Fibroblast of the aortic adventitia (primary cell): ENCODE data around the gene TRMU. TPM values are rescaled to one million over a fixed set of nuclear protein-coding genes. Genes with fewer than 3 reads are reported as not detected.

Experiments
- DNase-seq: peaks from one replicate; pipeline ENCODE4 v3.0.0-alpha.2; 2010; ENCODE audit warnings: low read depth
- H3K4me3 ChIP-seq: 2 replicates; pipeline ENCODE4 v1.5.1; 2011; ENCODE audit warnings: low read depth, mild to moderate bottlenecking, control low read depth, low read length, moderate library complexity
- CTCF ChIP-seq: IDR thresholded peaks from 2 replicates; pipeline ENCODE4 v1.5.1; 2011; ENCODE audit warnings: mild to moderate bottlenecking, low read length, control low read depth, inconsistent platforms; ENCODE audit not compliant: insufficient read depth
- total RNA-seq: library from RNA; depleted of rRNA; stranded (reverse); fragments of >200 nt; gene quantifications from 2 replicates; pipeline ENCODE4 v1.2.3, GENCODE V29; 2012; ENCODE audit warnings: low replicate concordance

The TRMU gene
- total RNA-seq: 15.8 and 23.1 TPM in 2 replicates

- TF ChIP-seq CTCF: peak; percentile 2
- peak within 1 kb of the TSS; percentile 85 for H3K4me3 ChIP-seq
- DNase-seq: peak; percentile 83
These were observed at the start of gene TRMU for GRCh38 chr22:46335201-46336118. TSS of gene TRMU (plus strand) at chr22:46335714. CDS start at chr22:46335765, 51 bp downstream.

- DNase-seq: no peak
- no peak for TF ChIP-seq CTCF
- H3K4me3 ChIP-seq: no peak overlapping the region
These were observed 49.5 kb upstream of the TRMU start for GRCh38 chr22:46286006-46286405.

- no peak overlapping the region for H3K4me3 ChIP-seq
- no peak for DNase-seq
- TF ChIP-seq CTCF: no peak
These were observed 48.3 kb upstream of the TRMU start for GRCh38 chr22:46286941-46287872.

- no peak for DNase-seq
- H3K4me3 ChIP-seq: no peak overlapping the region
- TF ChIP-seq CTCF: no peak
These were observed 47.4 kb upstream of the TRMU start for GRCh38 chr22:46287873-46288751.

GRCh38 chr22:46288846-46289243 is 46.7 kb upstream of the TRMU start:
- DNase-seq: no peak
- TF ChIP-seq CTCF: no peak
- H3K4me3 ChIP-seq: no peak overlapping the region
